GM12878 (cell line): ENCODE measurements around the gene LETM1. TPM values are rescaled to one million over a fixed set of nuclear protein-coding genes. Genes with fewer than 3 reads are reported as not detected.

Experiments used
- ATAC-seq: fragments of 200-7000 bp; cut with Tn5 transposase; 3 replicates; pipeline ENCODE4 v1.9.1; 2020; ENCODE audit warnings: mild to moderate bottlenecking, moderate library complexity
- BruUV-seq: library from RNA; stranded (reverse); fragments of 400-500 nt; replicated peaks from 2 replicates; lab custom pipeline; 2021; lab: Mats Ljungman, UMichigan
- CTCF ChIA-PET: fragments of 300-600 bp; sonication (Branson Sonifier 250); formaldehyde crosslinking; extraction: SDS; loops from one replicate; lab custom pipeline; 2021; ENCODE audit warnings: inconsistent platforms; lab: Yijun Ruan, JAX
- POLR2A ChIA-PET: fragments of 350-600 bp; formaldehyde crosslinking; extraction: SDS; loops from one replicate; lab custom pipeline; 2021; ENCODE audit warnings: inconsistent platforms; lab: Charles Lee
- RAD21 ChIA-PET: fragments of 300-600 bp; sonication (Branson Sonifier 250); formaldehyde crosslinking; loops from one replicate; lab custom pipeline; 2023; ENCODE audit warnings: antibody characterized with exemption; ENCODE audit not compliant: unreplicated experiment; lab: Charles Lee
- SMC1A ChIA-PET: fragments of 300-600 bp; sonication (Branson Sonifier 250); formaldehyde crosslinking; loops from one replicate; lab custom pipeline; 2023; ENCODE audit not compliant: unreplicated experiment, uncharacterized antibody; lab: Charles Lee
- DNase-seq: peaks from one replicate; pipeline ENCODE4 v3.0.0-alpha.2; 2011; ENCODE audit warnings: low read depth, low spot score
- FAIRE-seq: peaks from 3 replicates; lab custom pipeline; 2011; peaks lifted over from hg19 to GRCh38; lab: Jason Lieb, UNC
- H2AFZ ChIP-seq: 2 replicates; pipeline ENCODE4 v1.6.0; 2011; ENCODE audit warnings: low read depth, low read length, control low read depth; ENCODE audit not compliant: control insufficient read depth
- H3K27ac ChIP-seq: 2 replicates; pipeline ENCODE4 v1.5.1; 2011; ENCODE audit warnings: control low read depth; ENCODE audit not compliant: control insufficient read depth, insufficient read depth
- H3K27me3 ChIP-seq, 2 experiments: replicated peaks in 1 of 2; 2 replicates each; pipeline versions ENCODE4 v1.6.0 to v1.6.1; 2011; ENCODE audit warnings: low read length in 1 of 2; ENCODE audit not compliant: control insufficient read depth in 2 of 2, insufficient read depth in 2 of 2
- H3K36me3 ChIP-seq, 2 experiments: 2 replicates each; pipeline ENCODE4 v1.5.1; 2011; ENCODE audit warnings: low read length in 1 of 2; ENCODE audit not compliant: control insufficient read depth in 2 of 2, insufficient read depth in 2 of 2
- H3K4me1 ChIP-seq: 2 replicates; pipeline ENCODE4 v1.6.1; 2011; ENCODE audit warnings: mild to moderate bottlenecking, low read length, moderate library complexity, mixed read lengths; ENCODE audit not compliant: control insufficient read depth, insufficient read depth
- H3K4me2 ChIP-seq: 2 replicates; pipeline ENCODE4 v1.6.0; 2011; ENCODE audit warnings: control low read depth; ENCODE audit not compliant: control insufficient read depth, insufficient read depth
- H3K4me3 ChIP-seq: fragments of 200-600 bp; sonication (generic); 2 replicates; pipeline ENCODE4 v1.5.1; 2016
- H3K79me2 ChIP-seq: 2 replicates; pipeline ENCODE4 v1.6.0; 2011; ENCODE audit warnings: low read length; ENCODE audit not compliant: control insufficient read depth, insufficient read depth
- H3K9ac ChIP-seq: 2 replicates; pipeline ENCODE4 v1.8.0; 2011; ENCODE audit warnings: low read length, control low read depth, mixed read lengths; ENCODE audit not compliant: control insufficient read depth, insufficient read depth
- H3K9me3 ChIP-seq: replicated peaks from 3 replicates; pipeline ENCODE4 v1.5.1; 2011; ENCODE audit warnings: mild to moderate bottlenecking, low read length; ENCODE audit not compliant: control insufficient read depth, insufficient read depth
- H4K20me1 ChIP-seq: 2 replicates; pipeline ENCODE4 v1.6.0; 2011; ENCODE audit not compliant: control insufficient read depth, insufficient read depth
- E2F4 ChIP-seq: IDR thresholded peaks from 2 replicates; pipeline ENCODE4 v1.6.1; 2012; ENCODE audit warnings: low read depth, low read length, improper control_type of control experiment
- ESRRA ChIP-seq: IDR thresholded peaks from 2 replicates; pipeline ENCODE4 v1.6.1; 2012; ENCODE audit warnings: mild to moderate bottlenecking, low read length, improper control_type of control experiment
- HDGF ChIP-seq: fragments of 450-650 bp; IDR thresholded peaks from 2 replicates; pipeline ENCODE4 v1.6.1; 2016; ENCODE audit warnings: antibody characterized with exemption
- JUNB ChIP-seq: IDR thresholded peaks from 2 replicates; pipeline ENCODE4 v1.6.1; 2016; ENCODE audit warnings: antibody characterized with exemption, mild to moderate bottlenecking
- MTA2 ChIP-seq: fragments of 450-650 bp; IDR thresholded peaks from 2 replicates; pipeline ENCODE4 v1.6.1; 2016; ENCODE audit warnings: low read depth, mild to moderate bottlenecking, moderate library complexity
- POLR2A ChIP-seq: IDR thresholded peaks from 2 replicates; pipeline ENCODE4 v1.6.1; 2011; ENCODE audit warnings: low read depth, mild to moderate bottlenecking, low read length
- RELB ChIP-seq: fragments of 450-650 bp; IDR thresholded peaks from 2 replicates; pipeline ENCODE4 v1.6.1; 2017; ENCODE audit warnings: low read depth, mild to moderate bottlenecking, moderate library complexity
- RFX5 ChIP-seq: IDR thresholded peaks from 2 replicates; pipeline ENCODE4 v1.6.1; 2011; ENCODE audit warnings: low read depth, low read length, improper control_type of control experiment
- SKIL ChIP-seq: fragments of 450-650 bp; IDR thresholded peaks from 2 replicates; pipeline ENCODE4 v1.6.1; 2017; ENCODE audit warnings: mild to moderate bottlenecking, low read depth, inconsistent platforms; ENCODE audit not compliant: poor library complexity, severe bottlenecking
- ZBTB33 ChIP-seq: fragments of 450-650 bp; IDR thresholded peaks from 2 replicates; pipeline ENCODE4 v1.6.1; 2017; ENCODE audit warnings: mild to moderate bottlenecking
- ZBTB4 ChIP-seq: fragments of 450-650 bp; formaldehyde crosslinking; IDR thresholded peaks from 2 replicates; pipeline ENCODE4 v1.4.0; 2022; ENCODE audit warnings: mild to moderate bottlenecking, moderate library complexity
- ZNF217 ChIP-seq: fragments of 450-650 bp; IDR thresholded peaks from 2 replicates; pipeline ENCODE4 v1.6.1; 2017; ENCODE audit warnings: antibody characterized with exemption, mild to moderate bottlenecking
- ZSCAN29 ChIP-seq: fragments of 450-650 bp; IDR thresholded peaks from 2 replicates; pipeline ENCODE4 v1.6.1; 2017; ENCODE audit warnings: mild to moderate bottlenecking, moderate library complexity
- WGBS: methylation state at CpG from one replicate; pipeline ENCODE4 v1.1.6; 2016; ENCODE audit warnings: low lambda C conversion rate; ENCODE audit not compliant: insufficient replicate concordance, insufficient coverage; ENCODE audit errors: missing lambda C conversion rate; 5-methylcytosine and 5-hydroxymethylcytosine counted together
- in situ Hi-C: fragments of 300-500 bp; cut with MboI; formaldehyde crosslinking; loops from 9 replicates; pipeline ENCODE4 v1.14.3; 2018; ENCODE audit warnings: mixed read lengths
- intact Hi-C: fragments of 100-400 bp; cut with micrococcal nuclease; formaldehyde crosslinking; loops from one replicate; pipeline ENCODE4 v1.14.2; 2022; ENCODE audit not compliant: unreplicated experiment
- polyA plus RNA-seq, 11 experiments: library from polyadenylated mRNA; depleted of rRNA in 4 of 11; unstranded in 6 of 11; stranded (reverse) in 5 of 11; fragments of >200 nt; fragmentation: Nextera tagmentation in 4 of 11; fragmentation: Illumina TruSeq in 1 of 11; extraction: Ambion mirVana in 4 of 11; extraction: Trizol in 1 of 11; gene quantifications; 1 replicate in 1 of 11; 2 replicates in 10 of 11; pipeline versions ENCODE4 v1.2.1 to v1.2.3, GENCODE V29; 2011 to 2016; ENCODE audit warnings: inconsistent platforms in 2 of 11, missing spikeins in 2 of 11, low read depth in 1 of 11
- total RNA-seq, 4 experiments: library from RNA; depleted of rRNA in 3 of 4; stranded (reverse); fragments of >200 nt in 3 of 4; fragmentation: Illumina TruSeq in 1 of 4; extraction: Trizol in 1 of 4; gene quantifications; 2 replicates each; pipeline versions ENCODE4 v1.2.1 to v1.2.3, GENCODE V29; 2013 to 2021

LETM1 gene
- total and polyA plus RNA-seq, 10 of the 15 experiments (the other 5 are each of a cell fraction or from before 2014, with no cell fraction given), result 2.6 to 65.2 (median 30.2) TPM

- no peak for TF ChIP-seq ZBTB4 (CRISPR knock-in tag)
- no peak for TF ChIP-seq ZNF217
- no peak for TF ChIP-seq MTA2
- no peak for TF ChIP-seq JUNB
- no peak for TF ChIP-seq RFX5
Observed at GRCh38 chr4:1806596-1807331, 49.2 kb downstream of the LETM1 start (continued).

- CTCF ChIA-PET, result no interaction called here
- WGBS, result 27% methylated on average over 11 of the region's 11 CpGs
- Histone ChIP-seq H3K4me3 (no peak overlapping the region), H3K9ac (no peak overlapping the region), H3K27me3 (no peaks in the 10 kb centered on the region), H3K4me1 (no peaks in the 10 kb centered on the region; the same call in 1 of the 2 replicates), H3K27ac (no peak overlapping the region), H4K20me1 (no peaks in the 10 kb centered on the region), H3K9me3 (no peaks in the 10 kb centered on the region), H3K36me3 (no peaks in the 10 kb centered on the region), H3K4me2 (no peak overlapping the region), H2AFZ (no peak overlapping the region), H3K79me2 (no peaks in the 10 kb centered on the region)
- FAIRE-seq (no peak), ATAC-seq (no peak), DNase-seq (no peak)
- no TSS peak for BruUV-seq
- POLR2A ChIA-PET, result no interaction called here
- intact Hi-C loops, result no loop called here
- SMC1A ChIA-PET, result no interaction called here
- in situ Hi-C loops, result no loop called here
- RAD21 ChIA-PET, result no interaction called here
- TF ChIP-seq RELB, result no peak
- TF ChIP-seq ESRRA, result no peak
- no peak for TF ChIP-seq ZSCAN29
- no peak for TF ChIP-seq POLR2A
- no peak for TF ChIP-seq HDGF
- TF ChIP-seq SKIL, result no peak
- TF ChIP-seq E2F4, result no peak
- no peak for TF ChIP-seq RFX5
- no peak for TF ChIP-seq ZBTB33
Observed at GRCh38 chr4:1806223-1806564, 49.8 kb downstream of the LETM1 start.
